ENCODE data around the gene GPR107. TPM values are rescaled to one million over a fixed set of nuclear protein-coding genes. Genes with fewer than 3 reads are reported as not detected.

The GPR107 gene
- total and polyA plus RNA-seq, 2 experiments from 2014 or later: 6.2 to 30.7 TPM

DNA sequence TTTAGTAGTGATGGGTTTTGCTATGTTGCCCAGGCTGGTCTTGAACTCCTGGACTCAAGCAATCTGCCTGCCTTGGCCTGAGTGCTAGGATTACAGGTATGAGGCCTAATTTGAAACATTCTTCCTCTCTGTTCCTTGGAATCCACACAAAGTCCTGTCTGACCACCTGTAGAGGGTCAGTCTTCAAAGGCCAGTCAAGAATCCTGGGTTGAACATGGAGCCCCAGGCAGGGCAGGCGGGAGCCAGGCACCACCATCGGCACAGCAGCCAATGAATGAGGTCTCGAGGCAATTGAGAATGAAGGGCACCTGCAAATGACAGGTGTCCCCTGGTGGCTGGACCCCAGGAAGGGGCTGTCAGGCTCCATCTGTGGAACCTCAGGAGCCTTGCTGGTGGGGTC, 101.1 kb downstream of the GPR107 start (continued):
- TF ChIP-seq NANOG (IDR thresholded peaks at IDR 0.05; ENCODE audit: borderline replicate concordance) (no peak), EZH2 (IDR thresholded peaks at IDR 0.05; ENCODE audit: low read depth, unreplicated experiment) (no peak), POLR2AphosphoS5 (IDR thresholded peaks at IDR 0.05; ENCODE audit: low read depth) (no peak), JUNB (IDR thresholded peaks at IDR 0.05; ENCODE audit: unreplicated experiment) (no peak)

- H3K4me1 Mint-ChIP-seq: peaks cover 8% of the 10 kb centered on the region
- Histone ChIP-seq H3K4me3 (no peak overlapping the region), H3K79me2 (replicated peaks; ENCODE audit: insufficient read depth) (no peaks in the 10 kb centered on the region), H2AFZ (0 out of 2 replicates have a peak overlapping the region, but pooled peaks have one; percentile 23), H3K4me1 (ENCODE audit: insufficient read depth) (peaks cover 17% of the 10 kb centered on the region), H3K27ac (ENCODE audit: low read depth) (no peak overlapping the region), H3K9me2 (ENCODE audit: insufficient read depth) (no peaks in the 10 kb centered on the region), H3K4me2 (no peak overlapping the region), H3K27me3 (ENCODE audit: insufficient read depth) (no peaks in the 10 kb centered on the region), H3K36me3 (ENCODE audit: insufficient read depth) (no peaks in the 10 kb centered on the region), H3F3A (replicated peaks; ENCODE audit: low read depth) (no peaks in the 10 kb centered on the region), H4K20me1 (replicated peaks; ENCODE audit: insufficient read depth) (no peaks in the 10 kb centered on the region)
- H3K27me3 Mint-ChIP-seq (ENCODE audit: insufficient read depth, low read depth, poor library complexity): peaks cover 16% of the 10 kb centered on the region
- H3K36me3 Mint-ChIP-seq (ENCODE audit: low read depth): no peaks in the 10 kb centered on the region
- ATAC-seq (no peak), DNase-seq (ENCODE audit: low spot score) (no peak)
- no peak overlapping the region for H3K27ac Mint-ChIP-seq
- H3K4me3 Mint-ChIP-seq: no peak overlapping the region
- H3K9me3 Mint-ChIP-seq: no peaks in the 10 kb centered on the region; the same call in 2 of the 3 replicates
- TF ChIP-seq CTCF (conservative IDR thresholded peaks at IDR 0.05; ENCODE audit: low read depth in 2 of 2) (no peak), ZNF331 (CRISPR knock-in tag; IDR thresholded peaks at IDR 0.05; ENCODE audit: low read depth) (no peak)
- TF ChIP-seq, protein P1, sequence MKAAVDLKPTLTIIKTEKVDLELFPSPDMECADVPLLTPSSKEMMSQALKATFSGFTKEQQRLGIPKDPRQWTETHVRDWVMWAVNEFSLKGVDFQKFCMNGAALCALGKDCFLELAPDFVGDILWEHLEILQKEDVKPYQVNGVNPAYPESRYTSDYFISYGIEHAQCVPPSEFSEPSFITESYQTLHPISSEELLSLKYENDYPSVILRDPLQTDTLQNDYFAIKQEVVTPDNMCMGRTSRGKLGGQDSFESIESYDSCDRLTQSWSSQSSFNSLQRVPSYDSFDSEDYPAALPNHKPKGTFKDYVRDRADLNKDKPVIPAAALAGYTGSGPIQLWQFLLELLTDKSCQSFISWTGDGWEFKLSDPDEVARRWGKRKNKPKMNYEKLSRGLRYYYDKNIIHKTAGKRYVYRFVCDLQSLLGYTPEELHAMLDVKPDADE (IDR thresholded peaks at IDR 0.05): no peak
Observed at GRCh38 chr9:130155647-130156046, 101.9 kb downstream of the GPR107 start.

DNA sequence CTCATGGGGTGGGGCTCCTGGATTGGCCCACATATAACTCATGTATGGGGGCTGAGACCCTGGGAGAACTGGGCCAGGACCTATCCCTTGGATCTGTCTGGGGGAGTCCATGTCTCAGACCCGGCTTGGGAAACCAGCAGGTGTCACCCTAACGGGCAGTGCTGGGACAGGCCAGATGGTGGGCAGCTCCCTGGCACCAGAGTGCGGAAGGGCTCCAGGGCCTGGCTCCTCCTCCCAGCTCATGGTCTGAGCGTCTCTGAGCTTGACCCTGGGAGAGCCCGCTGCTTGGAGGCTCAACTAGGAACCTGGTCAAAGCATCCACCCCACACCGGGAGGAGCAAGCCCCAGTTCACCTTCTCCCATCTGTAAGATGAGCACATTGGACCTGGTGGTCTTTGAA, 103.0 kb downstream of the GPR107 start:
- DNase-seq (ENCODE audit: low spot score): no peak
- Histone ChIP-seq H3K9me2 (ENCODE audit: insufficient read depth) (no peaks in the 10 kb centered on the region), H3K27ac (ENCODE audit: low read depth) (no peak overlapping the region), H3K79me2 (replicated peaks; ENCODE audit: insufficient read depth) (no peaks in the 10 kb centered on the region), H3K4me1 (ENCODE audit: insufficient read depth) (peaks cover 17% of the 10 kb centered on the region), H3K4me2 (no peak overlapping the region), H4K20me1 (replicated peaks; ENCODE audit: insufficient read depth) (no peaks in the 10 kb centered on the region), H3F3A (replicated peaks; ENCODE audit: low read depth) (no peaks in the 10 kb centered on the region), H3K4me3 (no peak overlapping the region), H2AFZ (no peak overlapping the region), H3K27me3 (ENCODE audit: insufficient read depth) (no peaks in the 10 kb centered on the region), H3K36me3 (ENCODE audit: insufficient read depth) (no peaks in the 10 kb centered on the region)
- Mint-ChIP-seq H3K27me3 (ENCODE audit: insufficient read depth, low read depth, poor library complexity) (peaks cover 13% of the 10 kb centered on the region), H3K4me1 (peaks cover 8% of the 10 kb centered on the region), H3K36me3 (ENCODE audit: low read depth) (no peaks in the 10 kb centered on the region), H3K9me3 (no peaks in the 10 kb centered on the region; the same call in 2 of the 3 replicates), H3K4me3 (no peak overlapping the region), H3K27ac (no peak overlapping the region)
- peak; percentile 23 for ATAC-seq
- TF ChIP-seq, protein P1 (IDR thresholded peaks at IDR 0.05): no peak
- no peak for TF ChIP-seq CREB1 (CRISPR knock-in tag; IDR thresholded peaks at IDR 0.05; ENCODE audit: low read depth)
- no peak for TF ChIP-seq ZNF331 (CRISPR knock-in tag; IDR thresholded peaks at IDR 0.05; ENCODE audit: low read depth)
- TF ChIP-seq JUNB (IDR thresholded peaks at IDR 0.05; ENCODE audit: unreplicated experiment): no peak
- peak in 1 of 2 experiments; percentile 56; a peak in 2 of 4 replicates for TF ChIP-seq CTCF (conservative IDR thresholded peaks at IDR 0.05; ENCODE audit: low read depth in 2 of 2)

All from GM23338 (cell line).